Measurements from ENCODE around the gene STARD4. TPM values are rescaled to one million over a fixed set of nuclear protein-coding genes. Genes with fewer than 3 reads are reported as not detected.

STARD4 gene
- total RNA-seq, 1 experiment from 2014 or later, result 31.1 TPM

GRCh38 chr5:111472096-111472495 lies 40.2 kb downstream of the STARD4 start:
- TF ChIP-seq CTCF (IDR thresholded peaks at IDR 0.05; ENCODE audit: unreplicated experiment), result no peak
- intact Hi-C loops (cut with micrococcal nuclease), result loop anchor here (10.0 kb wide), 1 partner anchor 197 kb away; no protein-coding TSS in a partner anchor
- CTCF ChIA-PET, result interaction anchor here (0.9 kb wide), 1 partner anchor 634 kb away, joined by 3 read pairs; no protein-coding TSS in a partner anchor
- Mint-ChIP-seq H3K4me3 (ENCODE audit: unreplicated experiment) (no peak overlapping the region), H3K27me3 (ENCODE audit: insufficient read depth, unreplicated experiment) (no peaks in the 10 kb centered on the region), H3K4me1 (ENCODE audit: insufficient read depth, unreplicated experiment) (peaks cover 6% of the 10 kb centered on the region), H3K36me3 (ENCODE audit: insufficient read depth, unreplicated experiment) (peaks cover 6% of the 10 kb centered on the region), H3K9me3 (ENCODE audit: unreplicated experiment) (no peaks in the 10 kb centered on the region), H3K27ac (ENCODE audit: low read depth, unreplicated experiment) (no peak overlapping the region)
- BruUV-seq (replicated peaks), result no TSS peak
- no peak for DNase-seq (ENCODE audit: unreplicated experiment)
- POLR2A ChIA-PET, result interaction anchor here (0.8 to 1.7 kb wide), 4 partner anchors 11 to 42 kb away, joined by 3 to 5 read pairs (median 4); no protein-coding TSS in a partner anchor

- peaks cover 6% of the 10 kb centered on the region for H3K4me1 Mint-ChIP-seq (ENCODE audit: insufficient read depth, unreplicated experiment)
- POLR2A ChIA-PET, result interaction anchor here (0.5 to 1.3 kb wide), 3 partner anchors 13 to 171 kb away, joined by 3 to 5 read pairs (median 3); no protein-coding TSS in a partner anchor
- CTCF ChIA-PET, result interaction anchor here (0.6 to 1.0 kb wide), 4 partner anchors 15 to 312 kb away, joined by 3 to 4 read pairs (median 3); no protein-coding TSS in a partner anchor
- H3K4me3 Mint-ChIP-seq (ENCODE audit: unreplicated experiment), result no peak overlapping the region
- peaks cover 6% of the 10 kb centered on the region for H3K9me3 Mint-ChIP-seq (ENCODE audit: unreplicated experiment)
- H3K27me3 Mint-ChIP-seq (ENCODE audit: insufficient read depth, unreplicated experiment), result no peaks in the 10 kb centered on the region
- no TSS peak for BruUV-seq (replicated peaks)
- H3K36me3 Mint-ChIP-seq (ENCODE audit: insufficient read depth, unreplicated experiment), result no peaks in the 10 kb centered on the region
- DNase-seq (ENCODE audit: unreplicated experiment), result no peak
- H3K27ac Mint-ChIP-seq (ENCODE audit: low read depth, unreplicated experiment), result no peak overlapping the region
- intact Hi-C loops (cut with micrococcal nuclease), result loop anchor here (10.0 kb wide), 1 partner anchor 195 kb away; no protein-coding TSS in a partner anchor
- TF ChIP-seq CTCF (IDR thresholded peaks at IDR 0.05; ENCODE audit: unreplicated experiment), result no peak
Observed at GRCh38 chr5:111469903-111470302, 42.4 kb downstream of the STARD4 start.

GRCh38 chr5:111469293-111469896 lies 42.9 kb downstream of the STARD4 start:
- Mint-ChIP-seq H3K9me3 (ENCODE audit: unreplicated experiment) (peaks cover 8% of the 10 kb centered on the region), H3K4me1 (ENCODE audit: insufficient read depth, unreplicated experiment) (peaks cover 6% of the 10 kb centered on the region), H3K36me3 (ENCODE audit: insufficient read depth, unreplicated experiment) (no peaks in the 10 kb centered on the region), H3K27me3 (ENCODE audit: insufficient read depth, unreplicated experiment) (no peaks in the 10 kb centered on the region), H3K4me3 (ENCODE audit: unreplicated experiment) (no peak overlapping the region), H3K27ac (ENCODE audit: low read depth, unreplicated experiment) (no peak overlapping the region)
- ChIA-PET CTCF (interaction anchor here (0.6 to 0.8 kb wide), 3 partner anchors 14 to 280 kb away, joined by 3 to 4 read pairs (median 3); no protein-coding TSS in a partner anchor), POLR2A (interaction anchor here (0.6 to 1.3 kb wide), 2 partner anchors 14 to 497 kb away, joined by 4 to 5 read pairs; no protein-coding TSS in a partner anchor)
- TF ChIP-seq CTCF (IDR thresholded peaks at IDR 0.05; ENCODE audit: unreplicated experiment), result no peak
- DNase-seq (ENCODE audit: unreplicated experiment), result no peak
- intact Hi-C loops (cut with micrococcal nuclease), result no loop called here
- BruUV-seq (replicated peaks), result no TSS peak

- DNase-seq (ENCODE audit: unreplicated experiment), result no peak
- ChIA-PET CTCF (interaction anchor here (1.2 kb wide), 1 partner anchor 10 kb away, joined by 3 read pairs; no protein-coding TSS in a partner anchor), POLR2A (no interaction called here)
- H3K36me3 Mint-ChIP-seq (ENCODE audit: insufficient read depth, unreplicated experiment), result no peaks in the 10 kb centered on the region
- no peak overlapping the region for H3K4me3 Mint-ChIP-seq (ENCODE audit: unreplicated experiment)
- TF ChIP-seq CTCF (IDR thresholded peaks at IDR 0.05; ENCODE audit: unreplicated experiment), result no peak
- no peaks in the 10 kb centered on the region for H3K27me3 Mint-ChIP-seq (ENCODE audit: insufficient read depth, unreplicated experiment)
- BruUV-seq (replicated peaks), result no TSS peak
- H3K4me1 Mint-ChIP-seq (ENCODE audit: insufficient read depth, unreplicated experiment), result no peaks in the 10 kb centered on the region
- intact Hi-C loops (cut with micrococcal nuclease), result no loop called here
- peaks cover 8% of the 10 kb centered on the region for H3K9me3 Mint-ChIP-seq (ENCODE audit: unreplicated experiment)
- no peak overlapping the region for H3K27ac Mint-ChIP-seq (ENCODE audit: low read depth, unreplicated experiment)
Observed at GRCh38 chr5:111463311-111463710, 49.0 kb downstream of the STARD4 start.

Data from MCF 10A (cell line).